ENCODE measurements around the gene CCDC33. TPM values are rescaled to one million over a fixed set of nuclear protein-coding genes. Genes with fewer than 3 reads are reported as not detected.

The CCDC33 gene
- total and polyA plus RNA-seq, 12 donors, result not detected

GRCh38 chr15:74384881-74385643, 148.9 kb downstream of the CCDC33 start:
- intact Hi-C loops (cut with DNase I), result loop anchor here in 3 of 10 donors (1.0 to 10.0 kb wide), 5 partner anchors 51 to 382 kb away; no protein-coding TSS in a partner anchor
- ATAC-seq, result peak in 7 of 8 donors; percentile 38 to 74 (median 59)
- 47 to 52% methylated on average over 8 of the region's 8 CpGs for WGBS, 2 donors
- no peaks in the 10 kb centered on the region for H3K36me3 ChIP-seq
- no peak for DNase-seq
- H3K4me3 ChIP-seq, result no peak overlapping the region
- no peak for TF ChIP-seq CTCF (IDR thresholded peaks at IDR 0.05)
- peaks cover 8 to 36% (median 28%) of the 10 kb centered on the region in 9 donors for H3K4me1 ChIP-seq
- H3K27ac ChIP-seq, result peak overlapping the region in 8 of 10 donors; percentile 3 to 87 (median 58)
- no peaks in the 10 kb centered on the region for H3K9me3 ChIP-seq
- H3K27me3 ChIP-seq, result no peaks in the 10 kb centered on the region

GRCh38 chr15:74385733-74386132, 149.6 kb downstream of the CCDC33 start:
- H3K27ac ChIP-seq, result peak overlapping the region in 8 of 10 donors; percentile 3 to 87 (median 58)
- 60 to 61% methylated on average over 6 of the region's 6 CpGs for WGBS, 2 donors
- H3K9me3 ChIP-seq, result no peaks in the 10 kb centered on the region
- peak; percentile 18 to 80 (median 54) for ATAC-seq
- H3K4me1 ChIP-seq, result peaks cover 8 to 38% (median 28%) of the 10 kb centered on the region in 9 donors
- peak in 1 of 2 donors; percentile 50 for DNase-seq
- H3K27me3 ChIP-seq, result no peaks in the 10 kb centered on the region
- no peak for TF ChIP-seq CTCF (IDR thresholded peaks at IDR 0.05)
- H3K4me3 ChIP-seq, result no peak overlapping the region
- intact Hi-C loops (cut with DNase I), result loop anchor here in 1 of 10 donors (10.0 kb wide), 2 partner anchors 249 to 379 kb away; no protein-coding TSS in a partner anchor
- H3K36me3 ChIP-seq, result no peaks in the 10 kb centered on the region

Other genes with a start within 250 kb of the CCDC33 start
- 10 to 100 TPM; 21.1 to 38.4 (median 27.2) TPM for gene STOML1, start 244.0 kb upstream of the CCDC33 start, total RNA-seq
- 10 to 100 TPM; 33.1 to 35.0 TPM for gene STOML1, start 244.0 kb upstream of the CCDC33 start, polyA plus RNA-seq
- 10 to 100 TPM; 17.9 to 50.1 (median 22.5) TPM for gene PML, start 241.6 kb upstream of the CCDC33 start, total RNA-seq
- 10 to 100 TPM; 18.4 to 32.0 TPM for gene PML, start 241.6 kb upstream of the CCDC33 start, polyA plus RNA-seq
- not detected for gene GOLGA6A, start 153.8 kb upstream of the CCDC33 start, total RNA-seq
- not detected for gene GOLGA6A, start 153.8 kb upstream of the CCDC33 start, polyA plus RNA-seq
- gene ISLR2, start 105.7 kb upstream of the CCDC33 start, total RNA-seq, result 1 to 10 TPM; 1.2 to 8.7 (median 2.2) TPM
- 1 to 10 TPM; 3.9 to 5.6 TPM for gene ISLR2, start 105.7 kb upstream of the CCDC33 start, polyA plus RNA-seq
- gene ISLR, start 62.6 kb upstream of the CCDC33 start, total RNA-seq, result 10 to 100 TPM in 9 of 10 donors, 1 to 10 TPM in 1; 9.1 to 19.7 (median 14.1) TPM
- 10 to 100 TPM in 1 of 2 donors, 1 to 10 TPM in 1; 8.8 to 12.2 TPM for gene ISLR, start 62.6 kb upstream of the CCDC33 start, polyA plus RNA-seq
- under 1 TPM in 2 of 10 donors, not detected in 8; 0.13 to 0.21 TPM for gene STRA6, start 33.5 kb upstream of the CCDC33 start, total RNA-seq
- gene STRA6, start 33.5 kb upstream of the CCDC33 start, polyA plus RNA-seq, result under 1 TPM; 0.03 to 0.15 TPM
- gene CYP11A1, start 131.3 kb downstream of the CCDC33 start, total RNA-seq, result 1 to 10 TPM in 8 of 10 donors, under 1 TPM in 2; 0.60 to 3.6 (median 2.2) TPM
- under 1 TPM; 0.06 to 0.44 TPM for gene CYP11A1, start 131.3 kb downstream of the CCDC33 start, polyA plus RNA-seq
- gene SEMA7A, start 197.6 kb downstream of the CCDC33 start, total RNA-seq, result 1 to 10 TPM in 8 of 10 donors, under 1 TPM in 2; 0.61 to 5.1 (median 1.8) TPM
- under 1 TPM; 0.59 to 0.99 TPM for gene SEMA7A, start 197.6 kb downstream of the CCDC33 start, polyA plus RNA-seq
- gene UBL7, start 224.8 kb downstream of the CCDC33 start, total RNA-seq, result 10 to 100 TPM; 49.1 to 56.6 (median 52.7) TPM
- 10 to 100 TPM; 47.0 to 51.7 TPM for gene UBL7, start 224.8 kb downstream of the CCDC33 start, polyA plus RNA-seq

Data from heart right ventricle (tissue), 16 donors.